GM12874 (cell line): ENCODE measurements around the gene HDAC8.

ENCODE experiments used
- CTCF ChIP-seq: IDR thresholded peaks from 2 replicates; pipeline ENCODE4 v1.5.1; 2011; ENCODE audit warnings: low read depth, mild to moderate bottlenecking, control low read depth, low read length, moderate library complexity; ENCODE audit not compliant: insufficient read depth

Gene HDAC8

GRCh38 chrX:72326605-72327300 is 245.9 kb downstream of the HDAC8 start:
- no peak for TF ChIP-seq CTCF

DNA sequence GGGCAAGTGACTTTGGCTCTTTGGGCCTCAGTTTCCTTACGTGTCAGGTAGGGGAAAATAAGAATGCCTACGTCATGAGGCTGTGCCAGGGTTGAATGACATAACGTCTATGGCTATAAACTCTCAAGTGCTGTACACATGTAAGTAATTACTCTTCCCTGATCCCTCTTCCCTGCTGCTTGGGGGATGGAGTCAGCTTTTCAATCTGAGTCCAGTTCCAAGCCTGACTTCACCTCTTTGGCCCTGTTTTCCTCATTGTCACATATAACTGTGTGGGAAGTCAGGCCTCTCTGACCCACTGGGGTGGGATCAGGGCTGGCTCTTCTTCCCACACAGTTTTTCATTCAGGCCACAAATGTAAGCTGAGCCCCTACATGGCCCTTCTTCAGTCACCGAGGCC is 255.5 kb downstream of the HDAC8 start:
- no peak for TF ChIP-seq CTCF

DNA sequence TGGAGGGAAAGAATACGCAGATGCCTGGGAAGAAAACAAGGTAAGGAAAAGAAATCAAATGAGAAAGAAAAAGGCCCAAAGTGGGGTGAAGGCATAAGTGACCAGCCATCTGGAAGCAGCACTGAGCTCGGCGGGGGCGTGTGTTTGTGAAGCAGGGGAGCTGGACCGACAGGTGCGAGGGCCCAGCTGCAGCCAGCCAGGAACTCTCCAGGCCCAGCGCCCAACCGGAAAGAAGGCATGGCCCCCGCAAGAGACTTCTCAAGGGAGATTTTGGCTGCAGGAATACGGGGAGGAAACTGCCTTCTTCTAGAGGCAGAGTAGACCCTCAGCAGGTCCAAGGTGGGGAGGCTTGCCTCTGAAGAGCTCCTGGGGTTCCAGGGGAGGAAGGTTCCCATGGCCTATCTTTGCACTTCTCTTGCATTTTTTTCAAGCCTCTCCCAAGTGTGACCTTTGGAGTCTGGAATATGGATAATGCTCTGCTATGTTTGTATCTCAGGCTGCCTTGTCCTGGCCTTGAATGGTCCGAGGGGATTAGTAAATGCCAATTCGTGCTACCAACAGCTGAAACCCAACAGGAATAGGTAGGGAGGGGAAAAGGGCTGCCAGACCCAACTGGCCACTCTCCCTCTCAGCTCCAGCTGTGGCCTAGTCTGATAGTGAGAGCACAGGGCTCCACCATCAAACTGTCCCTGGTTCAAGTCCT is 256.1 kb downstream of the HDAC8 start:
- TF ChIP-seq CTCF = no peak

DNA sequence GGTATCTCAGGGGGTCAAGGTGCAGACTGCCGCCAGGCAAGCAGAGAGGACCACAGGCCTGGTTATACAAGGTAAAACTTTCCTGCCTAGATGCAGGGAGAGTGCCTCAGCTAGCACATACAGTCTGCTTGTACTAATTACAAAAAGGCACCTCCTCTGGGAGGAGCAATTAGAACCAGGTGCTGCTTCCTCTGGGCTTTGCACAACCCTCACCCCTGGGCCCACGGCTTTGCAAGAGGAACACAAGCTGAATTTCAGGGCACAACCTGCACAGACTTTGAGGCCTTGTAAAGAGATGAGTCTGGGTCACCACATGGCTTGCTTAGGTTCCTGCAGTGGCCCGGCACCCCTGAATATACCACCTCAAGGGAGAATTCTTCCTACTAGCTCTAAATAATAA is 257.8 kb downstream of the HDAC8 start:
- no peak for TF ChIP-seq CTCF

DNA sequence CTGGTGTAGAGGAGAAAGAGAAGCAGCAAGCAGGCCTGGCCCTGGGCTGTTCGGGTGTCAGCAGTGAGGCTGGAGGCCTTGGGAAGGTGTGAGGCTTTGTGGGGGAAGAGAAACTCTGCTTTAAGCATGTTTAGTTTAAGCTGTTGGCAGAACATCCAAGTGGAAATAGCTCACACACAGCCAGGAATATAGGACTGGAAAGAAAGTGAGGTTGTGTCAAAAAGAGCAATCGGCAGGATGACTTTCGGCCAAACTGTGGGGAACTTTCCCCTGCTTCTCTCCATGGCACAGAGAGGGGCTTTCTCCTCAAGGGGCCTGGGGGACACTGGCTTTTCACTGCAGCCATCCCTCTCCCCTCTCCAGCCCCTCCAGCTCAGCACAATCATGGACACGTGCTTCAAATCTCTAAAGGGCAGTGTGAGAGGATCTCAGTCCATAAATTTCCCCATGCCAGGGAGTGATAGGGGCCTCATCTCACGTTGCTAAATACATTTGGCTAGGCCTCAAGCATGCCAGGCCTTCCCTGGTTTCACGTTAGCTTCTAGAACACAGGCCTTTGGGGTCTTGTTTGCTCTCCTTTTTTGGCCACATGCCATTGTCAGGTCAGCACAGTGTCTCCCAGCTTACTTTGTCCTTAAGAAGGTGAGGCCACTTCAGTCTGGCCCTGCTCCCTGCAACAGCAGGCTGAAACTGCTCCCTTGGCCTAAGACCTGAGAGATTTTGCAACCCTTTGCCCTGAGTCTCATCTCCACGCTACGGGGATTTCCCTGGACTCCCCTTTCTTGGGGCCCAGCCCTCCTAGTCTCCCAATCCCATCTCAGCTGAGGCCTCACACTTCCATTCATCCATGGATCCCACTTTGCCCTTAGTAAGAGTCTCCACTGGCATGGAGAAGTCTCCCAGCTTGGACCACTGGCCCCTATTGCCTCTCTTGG is 258.7 kb downstream of the HDAC8 start:
- no peak for TF ChIP-seq CTCF

DNA sequence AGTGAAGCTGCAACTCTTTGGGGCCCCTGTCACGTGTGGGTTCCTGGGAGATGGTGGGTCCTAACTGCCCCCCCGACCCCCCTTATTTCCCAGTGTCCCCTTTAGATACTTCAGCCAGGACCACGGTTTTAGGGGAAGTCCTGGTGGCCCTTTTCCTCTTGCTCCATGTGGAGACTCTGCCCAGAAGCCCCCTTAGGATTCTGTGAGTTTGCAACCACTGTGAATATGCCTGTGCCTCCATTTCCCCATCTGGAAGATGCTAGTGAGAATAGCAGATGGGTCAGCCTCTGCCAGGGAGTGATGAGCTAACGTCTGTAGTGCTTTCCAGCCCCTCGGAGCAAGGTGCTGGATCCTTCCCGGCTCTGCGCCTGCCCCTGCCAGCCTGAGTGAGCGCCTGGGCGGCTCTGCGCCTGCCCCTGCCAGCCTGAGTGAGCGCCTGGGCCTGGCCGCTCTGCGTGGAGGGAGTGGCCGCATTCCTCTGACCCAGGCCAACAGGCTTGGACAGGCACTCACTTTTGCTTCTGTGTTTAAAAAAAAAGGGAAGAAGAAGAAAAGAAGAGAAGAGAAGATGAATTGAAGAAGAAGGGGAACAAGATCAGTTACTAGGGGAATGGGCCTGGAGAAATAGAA is 260.2 kb downstream of the HDAC8 start:
- TF ChIP-seq CTCF = no peak
